ENCODE data around the gene ABCG1.

Gene ABCG1

DNA sequence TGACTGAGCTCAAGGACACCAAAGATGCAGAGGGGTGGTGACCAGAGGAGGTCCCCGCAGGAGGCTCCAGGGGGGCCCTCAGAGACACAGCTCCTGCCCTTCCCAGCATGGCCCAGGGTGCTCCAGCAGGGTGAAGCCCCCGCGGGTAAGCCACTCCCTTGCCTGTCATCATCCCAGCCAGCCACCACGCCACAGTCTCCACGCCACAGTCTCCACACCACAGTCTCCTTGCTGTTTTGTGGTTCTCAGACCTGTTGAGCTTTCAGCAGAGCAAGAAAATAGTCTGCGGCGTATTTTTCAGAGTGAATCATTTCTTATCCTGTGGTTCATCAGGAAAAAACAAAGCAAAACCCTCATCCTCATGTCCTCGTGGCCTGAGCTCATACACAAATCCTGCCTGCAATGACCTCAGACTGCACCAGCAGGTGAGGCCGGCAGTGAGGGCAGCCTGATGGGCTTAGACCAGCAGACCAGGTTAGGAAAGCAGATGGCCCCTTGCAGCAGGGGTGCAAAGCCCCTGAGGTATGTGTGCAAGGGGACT, 25.7 kb upstream of the ABCG1 start:
- DNase-seq = no peak

DNA sequence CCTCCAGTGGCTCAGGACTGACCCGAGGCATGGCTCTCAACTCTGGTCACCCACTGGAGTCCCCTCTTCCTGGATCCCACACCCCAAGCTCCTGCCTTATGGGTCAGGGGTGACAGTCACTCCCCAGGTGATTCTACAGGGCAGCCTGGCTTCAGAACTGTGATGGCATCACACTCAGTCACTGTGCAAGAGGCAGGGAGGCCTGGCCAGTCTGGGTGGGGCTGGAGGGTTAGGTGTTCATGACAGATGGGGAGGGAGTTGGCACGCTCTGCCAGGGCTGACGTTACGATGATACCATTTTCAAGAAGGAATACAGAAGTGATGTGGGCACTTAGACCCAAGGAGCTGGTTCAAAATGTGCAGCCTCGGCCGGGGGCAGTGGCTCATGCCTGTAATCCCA, 25.2 kb upstream of the ABCG1 start:
- no peak for DNase-seq

DNA sequence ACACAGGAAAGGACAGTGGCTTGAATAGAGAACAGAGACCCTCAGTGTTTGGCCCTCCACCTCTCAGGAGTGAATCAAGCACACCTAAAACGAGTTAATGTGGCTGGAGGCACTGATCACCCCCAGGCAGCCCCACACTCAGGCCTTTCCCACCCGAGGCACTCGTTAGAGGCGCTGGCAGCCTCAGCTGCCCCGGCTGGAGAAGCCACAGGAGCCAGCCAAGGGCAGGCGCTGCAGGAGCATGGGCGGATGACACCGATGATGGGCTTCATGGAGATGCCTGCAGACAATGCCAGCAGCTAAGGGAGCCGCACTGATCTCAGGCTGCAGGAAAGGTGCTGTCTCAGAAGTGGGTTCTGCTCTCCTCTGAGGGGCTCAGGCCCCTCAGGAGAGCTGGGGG, 24.1 kb upstream of the ABCG1 start:
- no peak for DNase-seq

DNA sequence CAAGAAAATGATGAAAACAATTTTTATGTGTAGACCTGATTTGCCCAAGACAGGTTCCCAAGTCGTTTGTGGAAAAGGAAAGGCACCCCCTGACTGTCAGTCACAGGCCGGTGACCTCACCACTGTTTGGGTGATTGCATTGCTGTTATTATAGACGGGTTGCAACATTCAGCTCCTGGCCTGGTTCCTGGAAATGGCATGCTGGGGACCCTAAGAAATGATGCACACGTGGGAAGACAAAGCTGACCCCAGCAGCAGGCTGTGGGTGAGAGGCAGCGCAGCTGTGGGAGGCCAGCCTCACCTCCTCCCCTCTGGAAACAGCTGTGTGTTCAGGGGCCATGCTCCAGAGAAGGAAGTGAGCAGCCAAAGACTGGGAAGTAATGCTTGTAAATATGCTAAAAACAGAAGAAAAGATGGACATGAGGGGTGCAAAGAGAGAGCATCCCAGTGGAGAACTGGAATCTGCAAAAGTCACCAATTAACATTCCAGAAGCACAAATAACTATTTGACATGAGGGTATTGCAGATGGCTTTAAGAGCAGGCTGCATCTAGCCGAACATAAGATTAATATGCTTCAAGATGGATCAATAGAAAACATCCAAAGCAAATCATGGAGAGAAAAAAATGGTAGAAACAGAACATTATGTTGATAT, 23.4 kb upstream of the ABCG1 start:
- no peak for DNase-seq

DNA sequence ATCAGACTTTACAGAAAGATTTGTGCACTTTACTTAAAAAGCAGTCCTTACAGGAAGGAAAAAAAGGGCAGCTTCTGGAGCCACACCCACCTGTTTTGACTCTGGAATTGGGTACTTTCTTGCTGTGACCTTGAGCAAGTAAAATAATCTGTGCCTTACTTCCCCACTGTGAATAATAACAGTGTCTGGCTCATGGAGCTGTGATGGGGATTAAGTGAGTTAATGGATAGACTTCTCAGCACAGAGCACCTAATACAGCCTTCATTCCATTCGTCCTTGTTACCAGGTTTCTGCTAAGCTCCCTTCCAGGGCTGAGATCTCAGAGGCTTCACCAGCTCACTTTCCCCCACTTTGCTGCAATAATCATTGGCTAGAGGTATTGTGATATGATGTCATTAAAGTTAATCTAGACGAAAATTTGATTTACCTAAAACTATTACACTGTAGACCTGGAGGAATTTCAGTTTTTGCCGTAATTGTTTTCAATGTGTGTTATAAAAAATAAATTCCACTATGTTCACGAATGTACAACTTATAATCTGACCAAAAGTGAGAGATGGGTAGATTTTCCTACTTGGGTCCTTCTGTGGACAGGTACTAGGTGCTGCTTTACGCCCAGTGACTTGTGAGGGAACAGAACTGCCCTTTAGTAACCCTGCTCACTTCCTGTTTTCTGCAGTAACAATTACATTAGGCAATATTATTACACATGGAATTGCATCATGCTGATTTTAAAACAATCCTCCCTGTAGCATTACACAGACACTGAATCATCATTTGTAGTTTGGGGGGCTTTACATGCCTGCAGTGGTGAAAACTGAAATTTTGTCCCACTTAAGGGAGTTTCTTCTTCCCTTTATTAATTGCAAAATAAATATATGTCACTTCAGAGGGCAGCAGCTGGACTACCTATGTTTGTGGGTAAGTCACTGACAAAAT, 19.7 kb upstream of the ABCG1 start:
- no peak for DNase-seq

DNA sequence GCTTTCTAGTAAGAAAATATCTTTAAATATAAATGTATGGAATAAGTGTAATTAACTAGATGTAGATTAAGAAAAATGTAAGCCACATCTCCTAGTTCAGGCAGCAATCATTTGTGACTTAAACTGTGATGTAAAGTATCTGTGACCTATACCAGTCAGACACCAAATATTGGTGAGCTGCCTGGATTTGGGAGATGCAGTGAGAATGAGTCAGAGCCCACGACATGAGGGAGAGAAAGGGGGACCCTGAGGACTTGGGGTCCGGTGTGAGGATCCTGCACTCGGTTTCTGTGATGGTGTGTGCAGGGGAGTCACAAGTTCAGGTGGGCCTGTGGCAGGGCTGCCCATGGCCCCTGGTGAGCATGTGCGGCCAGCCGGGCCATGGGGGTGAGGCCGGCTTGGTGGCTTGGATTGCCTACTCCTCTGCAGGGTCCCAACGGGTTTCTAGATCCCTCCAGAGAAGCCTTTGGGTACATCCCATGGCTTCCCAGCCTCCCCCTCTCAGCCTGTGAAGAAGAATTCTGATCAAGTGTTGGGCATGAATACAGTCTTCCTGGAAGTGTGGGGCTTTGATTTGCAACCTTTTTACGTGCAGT, 19.0 kb upstream of the ABCG1 start:
- no peak for DNase-seq

DNA sequence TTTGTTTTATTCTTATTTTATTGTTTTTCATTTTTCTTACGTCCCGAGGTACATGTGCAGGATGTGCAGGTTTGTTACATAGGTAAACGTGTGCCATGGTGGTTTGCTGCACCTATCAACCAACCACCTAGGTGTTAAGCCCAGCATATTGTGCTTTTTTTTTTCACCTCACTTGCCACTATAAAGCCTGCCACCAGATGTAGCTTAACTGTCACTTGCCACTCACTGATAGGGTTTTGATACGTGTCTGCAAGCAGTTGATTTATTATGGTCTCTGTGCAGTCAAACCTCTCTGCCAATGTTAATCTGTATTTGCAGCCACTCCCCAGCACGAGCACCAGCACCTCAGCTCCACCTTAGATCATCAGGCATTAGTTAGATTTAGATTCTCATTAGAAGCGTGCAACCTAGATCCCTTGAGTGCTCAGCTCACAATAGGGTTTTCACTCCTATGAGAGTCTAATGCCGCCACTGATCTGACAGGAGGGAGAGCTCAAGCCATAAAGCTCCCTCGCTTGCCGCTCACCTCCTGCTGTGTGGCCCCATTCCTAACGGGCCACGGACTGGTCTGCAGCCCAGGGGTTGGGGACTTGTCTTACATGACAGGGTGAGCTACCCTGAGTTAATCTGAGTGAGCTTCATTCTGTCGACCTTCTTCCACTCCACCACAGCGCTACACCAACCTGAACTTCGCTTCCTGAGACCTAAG, 17.9 kb upstream of the ABCG1 start:
- DNase-seq = no peak

DNA sequence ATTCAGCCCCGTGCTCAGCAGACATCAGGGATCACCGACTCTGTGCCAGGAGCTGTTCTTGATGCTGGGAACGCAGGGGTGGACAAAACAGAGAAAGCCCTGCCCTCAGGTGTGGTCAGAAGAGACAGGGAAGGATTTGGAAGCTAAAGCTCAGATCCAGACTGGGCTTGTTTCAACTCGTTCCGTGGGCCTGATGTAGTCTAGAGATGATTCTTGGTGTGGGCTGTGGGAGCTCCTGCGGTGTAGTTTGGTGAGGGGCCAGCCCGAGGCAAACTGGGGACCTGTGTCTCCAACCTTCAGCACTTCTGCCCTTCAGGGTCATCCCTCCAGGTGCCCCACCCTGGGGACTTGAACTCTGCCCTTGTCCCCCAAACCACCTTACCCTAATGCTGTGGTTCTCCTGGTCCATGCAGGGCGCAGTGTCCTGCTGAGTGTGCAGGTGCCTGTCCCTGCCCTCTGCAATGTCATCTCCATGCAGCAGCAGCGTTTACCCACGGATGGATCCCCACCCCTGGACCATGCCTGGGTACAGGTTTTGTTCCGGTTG, 17.3 kb upstream of the ABCG1 start:
- no peak for DNase-seq

DNA sequence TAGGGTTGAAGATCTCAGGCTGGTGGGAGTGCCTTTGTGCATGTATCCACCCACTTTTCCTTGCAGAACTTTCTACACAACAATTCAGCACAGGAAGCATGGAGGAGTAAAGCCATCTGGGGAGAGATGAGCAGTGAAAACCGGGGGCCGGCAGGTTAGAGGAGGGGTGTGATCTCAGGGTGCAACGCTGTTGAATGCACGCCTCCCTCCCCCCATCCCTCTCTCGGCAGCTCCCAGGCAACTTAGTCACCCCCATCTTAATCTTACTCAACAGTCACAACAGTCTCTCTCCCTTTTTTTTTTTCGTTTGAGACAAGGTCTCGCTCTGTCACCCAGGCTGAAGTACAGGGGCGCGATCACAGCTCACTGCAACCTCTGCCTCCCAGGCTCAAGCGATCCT, 16.6 kb upstream of the ABCG1 start:
- DNase-seq = no peak

DNA sequence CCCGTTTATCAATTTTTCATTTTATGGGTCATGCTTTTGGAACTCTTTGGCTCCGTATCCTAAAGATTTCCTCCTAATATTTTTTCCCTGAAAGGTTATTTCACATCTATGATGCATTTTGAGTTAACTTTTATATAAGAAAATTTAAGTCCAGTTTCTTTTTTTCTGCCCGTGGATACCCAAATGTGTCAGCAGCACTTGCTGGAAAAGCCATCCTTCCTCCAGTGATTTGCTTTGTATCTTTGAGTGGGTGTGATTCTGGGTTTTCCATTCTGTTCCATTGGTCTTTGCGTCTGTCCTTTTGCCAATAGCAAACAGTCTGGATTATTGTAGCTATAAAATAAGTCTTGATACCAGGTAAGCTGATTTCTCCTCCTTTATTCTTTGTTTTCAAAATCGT, 15.6 kb upstream of the ABCG1 start:
- DNase-seq = no peak

DNA sequence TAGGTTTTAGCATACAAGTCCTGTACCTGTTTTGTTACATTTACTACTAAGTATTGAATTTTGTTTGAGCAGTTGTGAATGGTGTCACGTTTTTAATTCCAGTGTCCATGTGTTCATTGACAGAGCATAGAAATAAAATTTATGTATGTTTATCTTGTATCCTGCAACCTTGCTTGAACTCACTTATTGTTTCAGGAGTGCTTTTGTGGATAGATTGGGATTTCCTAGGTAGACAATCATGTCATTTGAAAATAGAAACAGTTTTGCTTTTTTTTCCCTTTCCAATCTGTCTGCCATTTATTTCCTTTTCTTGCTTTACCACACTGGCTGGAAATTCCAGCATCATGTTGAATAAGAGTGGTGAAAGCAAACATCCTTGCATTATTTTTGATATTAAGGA, 15.0 kb upstream of the ABCG1 start:
- no peak for DNase-seq

DNA sequence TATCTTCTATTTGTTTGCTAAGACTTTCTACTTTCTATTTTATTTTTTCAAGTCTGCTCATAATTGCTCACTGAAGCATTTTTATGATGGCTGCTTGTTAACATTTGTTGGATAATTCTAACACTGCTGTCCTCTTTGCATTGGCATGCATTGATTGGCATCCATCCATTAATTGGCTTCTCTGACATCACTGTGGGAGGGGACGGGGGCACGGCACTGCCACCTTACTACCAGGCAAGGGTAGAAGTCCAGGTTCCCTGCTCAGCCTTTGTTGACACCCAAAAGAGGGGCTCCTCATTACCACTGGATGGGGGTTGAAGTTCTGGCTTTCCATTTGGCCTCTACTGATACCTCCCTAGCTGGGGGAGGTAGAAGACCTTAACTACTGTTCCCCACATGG, 11.5 kb upstream of the ABCG1 start:
- DNase-seq = no peak

DNA sequence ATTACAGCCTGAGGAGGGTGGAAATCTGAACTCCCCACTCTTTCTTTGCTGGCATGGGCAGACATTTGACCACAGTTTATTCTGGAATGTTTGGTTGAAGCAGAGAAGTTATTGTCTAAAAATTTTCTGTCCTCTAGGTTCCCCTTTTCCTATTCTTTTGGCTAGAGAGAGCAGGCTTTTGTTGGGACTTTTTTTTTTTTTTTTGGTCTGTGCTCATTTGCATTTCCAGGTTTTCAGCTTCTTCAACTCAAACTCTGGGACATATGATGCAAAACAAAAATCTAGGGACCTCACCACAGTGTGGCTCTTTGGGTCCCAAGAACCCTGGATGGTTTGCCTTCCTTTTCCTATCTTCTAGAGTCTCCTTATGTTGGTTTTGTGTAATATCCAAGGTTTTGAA, 10.9 kb upstream of the ABCG1 start:
- DNase-seq = no peak

DNA sequence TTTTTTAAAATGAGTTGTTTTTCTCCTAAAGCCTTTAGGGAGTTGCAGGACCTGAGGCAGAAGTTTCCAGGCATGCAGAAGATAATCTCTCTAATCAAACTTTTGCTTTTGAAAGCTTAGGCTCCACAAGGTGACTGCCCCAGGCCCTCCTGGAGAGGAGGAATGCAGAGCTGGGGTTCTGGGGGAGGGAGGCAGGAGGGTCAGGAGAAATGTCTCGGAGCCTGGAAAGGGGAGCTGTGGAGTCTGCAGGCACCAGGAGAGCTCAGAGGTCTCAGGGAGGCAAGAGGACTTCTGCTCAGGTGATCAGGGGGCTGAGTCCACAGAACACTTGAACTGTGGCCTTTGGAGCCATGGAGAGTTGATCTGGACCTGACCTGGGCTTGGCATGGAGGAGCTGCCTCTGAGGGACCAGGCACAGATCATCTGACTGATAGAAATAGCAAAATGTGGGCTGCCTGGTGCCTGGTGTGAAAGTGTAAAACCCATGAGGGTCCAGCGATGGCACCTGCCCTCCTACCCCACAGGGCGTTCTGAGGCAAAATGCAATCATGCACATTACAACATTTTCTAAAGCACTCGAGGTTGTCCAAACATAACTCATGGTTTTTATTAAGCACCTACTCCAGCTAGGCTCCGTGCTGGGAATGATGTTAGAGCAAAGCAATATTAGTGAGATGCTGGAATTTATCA, 10.0 kb upstream of the ABCG1 start:
- no peak for DNase-seq

DNA sequence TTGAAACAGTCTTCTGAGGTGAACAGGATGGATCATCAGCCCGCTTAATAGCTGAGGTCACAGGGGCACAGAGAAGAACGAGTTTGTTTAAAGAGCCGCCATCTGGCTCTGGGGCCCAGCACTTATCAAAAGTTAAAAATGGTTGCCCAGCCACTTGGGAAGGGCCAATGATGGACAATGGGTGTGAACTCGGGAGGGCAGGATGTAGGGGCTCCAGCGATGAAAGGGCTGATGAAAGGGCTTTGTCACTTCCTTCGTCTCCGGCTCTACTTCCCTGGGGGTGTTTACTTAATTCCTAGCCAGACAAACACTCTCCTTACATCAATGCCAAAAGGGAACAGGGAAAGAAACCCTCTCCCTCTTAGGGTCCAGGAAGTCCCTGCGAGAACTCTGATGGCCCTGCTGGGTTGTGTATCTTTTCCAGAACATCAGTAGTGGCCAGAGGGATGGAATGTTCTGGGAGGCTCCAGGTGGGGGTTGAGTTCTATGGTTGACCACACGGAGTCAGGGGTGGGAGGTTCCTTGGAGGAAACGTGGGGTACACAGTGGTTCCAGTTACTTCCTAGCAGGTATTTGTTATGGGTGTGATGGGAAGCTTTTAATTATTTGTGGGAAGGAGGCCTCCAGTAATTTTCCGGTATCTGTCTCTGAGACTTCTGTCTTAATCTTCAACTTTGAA, 9.0 kb upstream of the ABCG1 start:
- no peak for DNase-seq

DNA sequence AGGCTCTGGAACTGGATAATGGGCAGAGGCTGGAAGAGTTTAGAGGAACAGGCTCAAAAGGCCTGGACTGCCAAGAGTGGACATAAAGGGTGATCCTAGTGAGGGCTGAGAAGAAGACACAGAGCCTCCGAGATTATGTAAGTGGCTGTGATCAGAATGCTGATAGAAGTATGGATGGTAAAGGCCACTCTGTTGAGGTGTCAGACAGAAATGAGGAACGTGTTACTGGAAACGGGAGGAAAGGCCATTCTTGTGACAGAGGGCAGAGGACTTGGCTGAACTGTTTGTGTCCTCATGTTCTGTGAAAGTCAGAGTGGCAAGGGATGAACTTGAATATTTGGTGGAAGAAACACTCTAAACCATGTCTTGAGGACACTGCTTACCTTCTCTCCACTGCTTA, 6.7 kb upstream of the ABCG1 start:
- no peak for DNase-seq

DNA sequence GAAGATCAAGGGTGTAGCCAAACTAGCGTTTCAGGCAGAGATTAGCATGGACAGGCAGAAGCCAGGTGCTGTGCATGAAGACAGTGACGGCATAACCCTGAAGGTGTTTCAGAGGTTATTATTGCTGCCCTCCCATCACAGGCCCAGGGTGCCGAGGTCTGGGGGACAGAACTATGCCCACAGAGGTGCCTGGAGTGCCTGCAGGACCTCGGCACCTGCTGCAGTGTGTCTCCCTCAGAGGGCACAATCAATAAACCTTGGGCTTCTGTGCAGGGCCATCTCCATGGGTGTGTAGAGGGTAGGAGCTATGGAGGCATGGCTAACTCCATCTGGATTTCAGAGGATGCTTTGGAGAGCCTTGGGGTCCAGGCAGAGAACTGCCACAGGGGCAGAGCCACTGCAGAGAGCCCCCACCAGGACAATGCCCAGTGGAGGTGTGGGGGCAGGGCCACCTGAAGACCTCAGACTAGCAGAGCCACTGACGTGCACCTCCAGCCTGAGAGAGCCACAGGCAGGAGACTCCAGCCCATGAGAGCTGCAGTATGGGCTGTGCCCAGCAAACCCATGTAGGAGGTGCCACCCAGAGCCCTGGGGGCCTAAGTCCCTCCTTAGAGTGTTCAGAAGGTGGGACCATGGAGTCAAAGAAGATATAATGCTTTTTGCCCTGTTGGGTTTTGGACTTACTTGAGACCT, 5.7 kb upstream of the ABCG1 start:
- no peak for DNase-seq

DNA sequence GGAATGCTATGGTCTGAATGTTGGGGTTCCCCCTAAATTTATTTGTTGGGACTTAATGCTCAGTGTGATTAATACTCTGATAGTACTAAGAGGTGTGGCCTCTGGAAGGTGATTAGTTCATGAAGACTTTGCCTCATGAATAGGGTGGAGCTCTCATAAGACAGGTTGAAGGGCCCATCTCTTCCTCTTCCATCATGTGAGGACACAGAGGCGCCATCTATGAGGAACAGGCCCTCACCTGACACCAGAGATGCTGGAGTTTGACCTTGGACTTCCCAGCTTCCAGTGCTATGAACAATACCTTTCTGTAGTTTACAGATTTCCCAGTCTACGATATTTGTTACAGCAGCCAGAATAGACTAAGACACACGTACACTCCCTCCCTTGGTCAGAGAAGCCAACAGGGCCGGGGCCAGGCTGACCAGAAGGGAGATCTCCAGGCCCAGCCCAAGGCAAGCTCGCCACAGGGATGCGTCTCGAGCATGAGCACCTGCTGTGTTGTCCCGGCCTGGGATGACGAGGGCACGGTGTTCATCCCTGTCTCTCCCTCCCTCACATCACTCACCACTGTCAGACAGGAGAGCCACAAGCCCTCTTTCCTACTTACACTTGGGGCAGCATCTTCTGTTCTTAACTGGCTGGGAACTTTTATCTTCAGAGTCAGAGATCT, 4.7 kb upstream of the ABCG1 start:
- no peak for DNase-seq

DNA sequence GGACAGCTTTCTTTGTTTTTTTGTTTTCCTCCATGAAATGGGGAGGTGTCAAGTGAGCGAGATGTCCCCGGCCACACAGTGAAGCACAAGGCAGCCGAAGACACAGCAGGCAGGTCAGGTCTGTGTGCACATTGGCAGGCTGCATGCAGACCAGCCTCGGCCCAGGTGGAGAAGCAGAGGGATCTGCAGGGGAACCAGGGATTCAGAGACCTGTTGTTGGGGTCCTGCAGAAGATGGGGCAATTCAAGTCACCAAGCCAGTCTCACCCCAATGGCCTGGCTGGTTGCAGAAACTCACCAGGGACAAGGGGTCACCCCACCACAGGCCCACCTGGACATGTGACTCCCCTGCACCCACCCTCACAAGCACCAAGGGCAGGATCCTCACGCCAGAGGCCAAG, 4.0 kb upstream of the ABCG1 start:
- DNase-seq = no peak

DNA sequence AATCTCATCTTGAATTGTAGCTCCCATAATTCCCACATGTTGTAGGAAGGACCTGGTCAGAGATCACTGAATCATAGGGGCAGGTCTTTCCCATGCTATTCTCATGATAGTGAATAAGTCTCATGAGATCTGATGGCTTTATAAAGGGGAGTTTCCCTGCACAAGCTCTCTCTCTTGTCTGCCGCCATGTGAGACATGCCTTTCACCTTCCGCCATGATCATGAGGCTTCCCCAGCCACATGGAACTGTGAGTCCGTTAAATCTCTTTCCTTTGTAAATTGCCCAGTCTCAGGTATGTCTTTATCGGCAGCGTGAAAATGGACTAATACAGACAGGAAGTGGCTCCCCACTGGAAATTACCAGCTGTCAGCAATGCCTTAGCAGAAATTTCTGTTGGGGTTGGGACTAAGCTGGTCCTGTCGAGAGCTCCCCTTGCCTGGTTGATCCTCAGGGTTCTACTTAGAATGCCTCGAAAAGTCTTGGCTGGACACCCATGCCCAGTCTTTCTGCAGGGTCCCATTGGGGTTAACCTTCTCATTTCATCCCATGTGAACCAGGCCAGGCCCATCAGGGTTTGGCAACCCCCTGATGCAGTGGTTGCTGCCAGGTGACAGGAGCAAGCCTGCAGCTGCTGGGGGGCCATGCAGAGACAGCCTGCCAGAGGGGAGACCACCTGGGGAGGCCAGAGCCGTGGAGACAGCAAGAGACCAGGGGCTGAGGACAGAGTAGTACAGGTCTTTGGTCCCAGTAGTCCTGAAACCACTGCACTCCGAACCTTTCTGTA, 2.8 kb upstream of the ABCG1 start:
- no peak for DNase-seq

Measured in NCI-H526 (cell line).